H1 (cell line): ENCODE results near the gene LRIT2.

Experiments
- ASH2L ChIP-seq: fragments of 200-600, 300-600 bp; sonication (generic); IDR thresholded peaks from one replicate; pipeline ENCODE4 v1.7.1; 2017; ENCODE audit warnings: low read length
- CREB1 ChIP-seq: IDR thresholded peaks from 2 replicates; pipeline ENCODE4 v1.6.1; 2012; ENCODE audit warnings: inconsistent platforms
- EGR1 ChIP-seq: IDR thresholded peaks from 2 replicates; pipeline ENCODE4 v1.6.1; 2011; ENCODE audit warnings: low read depth, low read length, borderline replicate concordance
- JUN ChIP-seq: IDR thresholded peaks from 2 replicates; pipeline ENCODE4 v1.6.1; 2011; ENCODE audit warnings: low read depth, mild to moderate bottlenecking, improper control_type of control experiment, low read length
- KDM1A ChIP-seq: fragments of 200-600, 300-600 bp; sonication (generic); IDR thresholded peaks from 2 replicates; pipeline ENCODE4 v1.7.1; 2016; ENCODE audit warnings: mild to moderate bottlenecking, low read length, borderline replicate concordance
- NRF1 ChIP-seq: IDR thresholded peaks from 2 replicates; pipeline ENCODE4 v1.6.1; 2011; ENCODE audit warnings: mild to moderate bottlenecking, low read depth, low read length, improper control_type of control experiment
- POLR2AphosphoS5 ChIP-seq: IDR thresholded peaks from 2 replicates; pipeline ENCODE4 v1.6.1; 2011; ENCODE audit warnings: low read depth, low read length
- RAD21 ChIP-seq, 2 experiments: IDR thresholded peaks in 1 of 2; conservative IDR thresholded peaks in 1 of 2; 2 replicates each; pipeline ENCODE4 v1.6.1; 2011; ENCODE audit warnings: low read depth in 2 of 2, low read length in 2 of 2, improper control_type of control experiment in 1 of 2, inconsistent platforms in 1 of 2, mild to moderate bottlenecking in 1 of 2, moderate library complexity in 1 of 2
- RFX5 ChIP-seq: IDR thresholded peaks from 2 replicates; pipeline ENCODE4 v1.6.1; 2011; ENCODE audit warnings: low read depth, low read length, improper control_type of control experiment, borderline replicate concordance
- ZNF274 ChIP-seq: IDR thresholded peaks from 2 replicates; pipeline ENCODE4 v1.7.0; 2012; ENCODE audit warnings: low read length, borderline replicate concordance; ENCODE audit errors: extremely low read depth
- TF ChIP-seq, protein P1 (sequence below), 3 experiments: IDR thresholded peaks; 1 replicate in 2 of 3; 2 replicates in 1 of 3; pipeline versions ENCODE4 v1.5.1 to v1.6.1; 2011; ENCODE audit warnings: low read length in 3 of 3, mild to moderate bottlenecking in 3 of 3, inconsistent platforms in 2 of 3, low read depth in 1 of 3, moderate library complexity in 1 of 3; ENCODE audit not compliant: insufficient read depth in 1 of 3; ENCODE audit errors: control extremely low read depth in 1 of 3
- TF ChIP-seq, protein P2 (sequence below): IDR thresholded peaks from 2 replicates; pipeline ENCODE4 v1.6.1; 2011; ENCODE audit warnings: low read length, improper control_type of control experiment
- TF ChIP-seq, protein P3 (sequence below): IDR thresholded peaks from 2 replicates; pipeline ENCODE4 v1.6.1; 2012; ENCODE audit warnings: inconsistent platforms

GRCh38 chr10:84193327-84193726 lies 32.0 kb downstream of the LRIT2 start:
- TF ChIP-seq RFX5, result no peak
- no peak for TF ChIP-seq KDM1A
- TF ChIP-seq, protein P1, sequence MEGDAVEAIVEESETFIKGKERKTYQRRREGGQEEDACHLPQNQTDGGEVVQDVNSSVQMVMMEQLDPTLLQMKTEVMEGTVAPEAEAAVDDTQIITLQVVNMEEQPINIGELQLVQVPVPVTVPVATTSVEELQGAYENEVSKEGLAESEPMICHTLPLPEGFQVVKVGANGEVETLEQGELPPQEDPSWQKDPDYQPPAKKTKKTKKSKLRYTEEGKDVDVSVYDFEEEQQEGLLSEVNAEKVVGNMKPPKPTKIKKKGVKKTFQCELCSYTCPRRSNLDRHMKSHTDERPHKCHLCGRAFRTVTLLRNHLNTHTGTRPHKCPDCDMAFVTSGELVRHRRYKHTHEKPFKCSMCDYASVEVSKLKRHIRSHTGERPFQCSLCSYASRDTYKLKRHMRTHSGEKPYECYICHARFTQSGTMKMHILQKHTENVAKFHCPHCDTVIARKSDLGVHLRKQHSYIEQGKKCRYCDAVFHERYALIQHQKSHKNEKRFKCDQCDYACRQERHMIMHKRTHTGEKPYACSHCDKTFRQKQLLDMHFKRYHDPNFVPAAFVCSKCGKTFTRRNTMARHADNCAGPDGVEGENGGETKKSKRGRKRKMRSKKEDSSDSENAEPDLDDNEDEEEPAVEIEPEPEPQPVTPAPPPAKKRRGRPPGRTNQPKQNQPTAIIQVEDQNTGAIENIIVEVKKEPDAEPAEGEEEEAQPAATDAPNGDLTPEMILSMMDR (IDR thresholded peaks at IDR 0.05; ENCODE audit: control extremely low read depth in 1 of 3, insufficient read depth in 1 of 3, low read depth in 1 of 3, low read length in 3 of 3), result no peak
- TF ChIP-seq NRF1, result no peak
- no peak for TF ChIP-seq ZNF274
- no peak for TF ChIP-seq JUN
- TF ChIP-seq, protein P2, sequence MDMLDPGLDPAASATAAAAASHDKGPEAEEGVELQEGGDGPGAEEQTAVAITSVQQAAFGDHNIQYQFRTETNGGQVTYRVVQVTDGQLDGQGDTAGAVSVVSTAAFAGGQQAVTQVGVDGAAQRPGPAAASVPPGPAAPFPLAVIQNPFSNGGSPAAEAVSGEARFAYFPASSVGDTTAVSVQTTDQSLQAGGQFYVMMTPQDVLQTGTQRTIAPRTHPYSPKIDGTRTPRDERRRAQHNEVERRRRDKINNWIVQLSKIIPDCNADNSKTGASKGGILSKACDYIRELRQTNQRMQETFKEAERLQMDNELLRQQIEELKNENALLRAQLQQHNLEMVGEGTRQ, result no peak
- TF ChIP-seq, protein P3, sequence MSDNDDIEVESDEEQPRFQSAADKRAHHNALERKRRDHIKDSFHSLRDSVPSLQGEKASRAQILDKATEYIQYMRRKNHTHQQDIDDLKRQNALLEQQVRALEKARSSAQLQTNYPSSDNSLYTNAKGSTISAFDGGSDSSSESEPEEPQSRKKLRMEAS, result no peak
- TF ChIP-seq POLR2AphosphoS5, result no peak
- no peak for TF ChIP-seq EGR1
- no peak for TF ChIP-seq CREB1
- TF ChIP-seq ASH2L, result no peak
- TF ChIP-seq RAD21 (IDR thresholded peaks at IDR 0.05 in 1 of 2, conservative IDR thresholded peaks at IDR 0.05 in 1 of 2; ENCODE audit: low read depth in 2 of 2, low read length in 2 of 2), result no peak
